M059J (cell line): Measurements from ENCODE around the gene TCN2. TPM values are rescaled to one million over a fixed set of nuclear protein-coding genes. Genes with fewer than 3 reads are reported as not detected.
"Not testable (repeated sequence)": the region's sequence is repeated elsewhere in the genome, so short reads cannot be mapped to it uniquely, and the experiment has no call there.

Experiments
- DNase-seq: peaks from one replicate; pipeline ENCODE4 v3.0.0-alpha.2; 2012; ENCODE audit warnings: low read depth
- total RNA-seq: library from RNA; depleted of rRNA; stranded (reverse); fragments of >200 nt; shearing (Covaris generic); gene quantifications from 2 replicates; pipeline ENCODE4 v1.2.3, GENCODE V29; 2014; rRNA removed

TCN2 gene
- 5.8 and 6.2 TPM in 2 replicates for total RNA-seq

DNA sequence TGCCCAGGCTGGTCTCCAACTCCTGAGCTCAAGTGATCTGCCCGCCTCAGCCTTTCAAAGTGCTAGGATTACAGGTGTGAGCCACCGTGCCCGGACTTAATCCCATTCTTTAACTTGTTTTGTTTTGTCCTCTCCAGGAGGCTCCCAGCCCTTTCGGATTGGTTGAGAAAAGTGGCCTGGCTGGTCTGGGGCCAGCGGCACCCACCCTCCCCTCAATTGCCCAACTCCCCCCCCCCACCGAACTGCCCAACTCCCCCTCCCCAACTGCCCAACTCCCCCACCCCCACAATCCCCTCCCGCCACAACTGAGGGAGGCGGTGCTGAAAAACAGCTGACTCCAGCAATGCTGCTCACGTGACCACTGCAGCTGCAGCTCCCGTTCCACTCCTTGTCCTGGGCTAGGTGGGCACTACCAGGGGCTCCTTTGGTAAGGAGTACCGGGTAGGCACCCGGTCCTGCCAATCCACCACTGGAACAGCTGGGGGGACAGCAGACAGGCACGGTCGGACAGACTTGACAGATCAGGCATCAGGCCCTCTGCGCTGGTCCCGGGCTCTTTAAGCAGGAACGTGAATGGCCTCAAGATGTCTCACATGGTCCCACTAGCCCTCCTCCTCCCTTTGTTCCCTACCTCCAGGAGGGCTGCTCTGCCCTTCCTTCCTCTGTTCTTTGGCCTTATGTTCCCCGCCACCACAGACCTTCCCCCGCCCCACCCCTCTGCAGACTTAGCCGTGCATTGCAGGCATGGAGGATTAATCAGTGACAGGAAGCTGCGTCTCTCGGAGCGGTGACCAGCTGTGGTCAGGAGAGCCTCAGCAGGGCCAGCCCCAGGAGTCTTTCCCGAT lies at the start of gene TCN2:
Gene TCN2 (plus strand): TSS at position 720 of the 845 bp plus-strand sequence. CDS start 158 bp downstream, outside the sequence.
- peak; percentile 81 for DNase-seq

DNA sequence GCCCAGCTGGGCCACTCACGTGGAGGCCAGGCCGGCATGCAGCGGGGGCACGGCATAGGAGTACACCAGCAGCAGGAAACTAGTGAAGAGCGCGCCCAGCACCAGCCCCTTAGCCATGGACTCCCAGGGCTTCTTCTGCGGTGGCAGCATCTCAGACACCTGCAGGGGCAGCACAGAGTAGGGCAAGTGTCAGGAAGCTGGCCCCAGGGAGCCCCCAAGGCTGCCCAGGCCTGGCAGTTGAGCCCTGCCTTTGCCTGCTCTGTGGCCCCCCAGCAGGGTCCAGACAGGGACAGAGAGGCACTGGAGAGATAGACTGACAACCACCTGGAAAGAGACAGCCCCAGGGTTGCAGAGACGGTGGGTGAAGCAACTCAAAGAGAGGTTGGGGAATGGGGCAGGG lies 49.7 kb upstream of the TCN2 start:
- no peak for DNase-seq

DNA sequence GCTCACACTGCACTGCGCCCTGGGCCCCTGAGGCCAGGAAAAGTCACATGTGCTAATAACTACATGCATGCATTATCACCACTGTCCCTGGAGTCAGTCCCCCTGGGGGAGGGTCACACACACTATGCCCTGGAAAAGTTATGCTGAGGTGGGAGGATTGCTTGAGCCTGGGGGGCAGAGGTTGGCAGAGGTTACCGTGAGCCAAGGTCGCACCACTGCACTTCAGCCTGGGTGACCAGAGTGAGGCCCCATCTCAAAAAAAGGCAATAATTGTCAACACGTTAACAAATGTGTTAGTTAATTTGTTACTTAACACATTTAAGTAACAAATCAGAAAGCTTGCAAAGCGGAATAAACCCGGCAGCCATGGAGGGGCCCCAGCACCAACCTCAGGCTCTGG lies 47.1 kb upstream of the TCN2 start:
- DNase-seq = no peak

DNA sequence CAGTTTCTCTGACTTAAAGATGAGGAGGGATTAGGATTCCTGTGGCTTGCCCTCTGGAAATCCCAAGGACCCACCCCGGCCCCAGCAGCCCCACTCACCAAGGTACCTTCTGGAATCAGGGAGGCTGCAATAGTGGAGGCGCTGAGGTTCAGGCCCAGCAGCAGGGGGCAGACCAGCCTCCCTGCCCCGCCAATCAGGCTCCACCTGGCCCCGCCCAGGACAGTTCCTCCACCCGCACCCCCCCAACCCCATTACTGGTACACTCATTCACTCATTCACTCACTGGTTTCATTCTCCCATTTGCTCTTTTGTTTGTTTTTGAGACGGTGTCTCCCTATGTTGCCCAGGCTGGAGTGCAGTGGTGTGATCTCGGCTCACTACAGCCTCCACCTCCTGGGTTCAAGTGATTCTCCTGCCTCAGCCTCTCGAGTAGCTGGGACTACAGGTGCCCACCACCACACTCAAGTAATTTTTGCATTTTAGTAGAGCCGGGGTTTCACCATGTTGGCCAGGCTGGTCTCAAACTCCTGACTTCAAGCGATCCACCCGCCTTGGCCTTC lies 46.3 kb upstream of the TCN2 start:
- not testable (repeated sequence) for DNase-seq

DNA sequence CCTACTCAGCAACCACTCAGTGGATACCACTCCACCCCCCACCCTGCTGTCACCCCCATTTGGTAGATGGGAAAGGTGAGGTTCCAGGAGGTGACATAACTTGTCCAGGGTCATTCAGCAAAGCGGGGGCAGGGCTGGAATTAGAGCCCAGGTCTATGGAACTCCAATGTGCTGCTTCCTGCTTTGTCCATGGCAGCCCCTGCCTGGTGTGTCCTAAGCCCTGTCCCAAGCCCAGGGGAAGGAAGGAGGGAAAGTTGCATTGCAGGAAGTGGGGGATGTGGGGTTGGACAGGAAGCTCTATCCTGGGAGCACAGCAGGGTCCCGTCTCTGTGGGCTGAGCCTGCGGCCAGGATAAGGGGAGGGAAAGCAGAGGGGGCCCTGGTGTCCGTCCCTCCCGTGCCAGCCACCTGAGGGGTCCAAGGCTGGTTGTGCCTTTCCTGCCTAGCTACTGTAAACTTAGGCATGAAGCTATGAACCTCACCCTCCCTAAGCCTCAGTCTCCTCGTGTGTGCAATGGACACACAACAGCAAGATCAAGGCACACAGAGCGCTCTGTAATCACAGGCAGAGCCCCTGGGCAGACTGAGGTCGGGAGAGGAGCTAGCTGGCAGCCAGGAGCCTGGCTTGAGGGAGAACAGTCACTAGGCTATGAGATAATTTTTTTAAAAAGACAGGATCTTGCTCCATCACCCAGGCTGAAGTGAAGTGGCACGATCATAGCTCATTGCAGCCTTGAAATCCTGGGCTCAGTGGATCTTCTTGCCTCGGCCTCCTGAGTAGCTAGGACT lies 45.4 kb upstream of the TCN2 start:
- peak; percentile 32 for DNase-seq

DNA sequence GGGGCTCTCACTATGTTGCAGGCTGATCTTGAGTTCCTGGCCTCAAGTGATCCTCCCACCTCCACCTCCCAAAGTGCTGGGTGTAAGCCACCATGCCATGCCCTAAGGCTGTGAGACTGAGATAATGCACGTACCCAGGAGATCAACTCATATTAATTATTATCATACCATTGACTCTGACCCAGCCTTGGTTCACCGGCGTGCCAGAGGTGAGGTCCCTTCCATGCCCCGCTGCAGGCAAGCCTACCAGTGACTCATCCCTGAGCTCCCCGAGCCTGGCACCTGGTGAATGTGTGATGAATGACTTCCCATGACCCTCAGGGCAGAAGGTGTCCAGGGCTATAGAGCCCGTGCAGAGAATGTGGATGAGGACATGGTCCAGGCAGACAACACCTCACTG lies 44.6 kb upstream of the TCN2 start:
- DNase-seq = peak; percentile 85

DNA sequence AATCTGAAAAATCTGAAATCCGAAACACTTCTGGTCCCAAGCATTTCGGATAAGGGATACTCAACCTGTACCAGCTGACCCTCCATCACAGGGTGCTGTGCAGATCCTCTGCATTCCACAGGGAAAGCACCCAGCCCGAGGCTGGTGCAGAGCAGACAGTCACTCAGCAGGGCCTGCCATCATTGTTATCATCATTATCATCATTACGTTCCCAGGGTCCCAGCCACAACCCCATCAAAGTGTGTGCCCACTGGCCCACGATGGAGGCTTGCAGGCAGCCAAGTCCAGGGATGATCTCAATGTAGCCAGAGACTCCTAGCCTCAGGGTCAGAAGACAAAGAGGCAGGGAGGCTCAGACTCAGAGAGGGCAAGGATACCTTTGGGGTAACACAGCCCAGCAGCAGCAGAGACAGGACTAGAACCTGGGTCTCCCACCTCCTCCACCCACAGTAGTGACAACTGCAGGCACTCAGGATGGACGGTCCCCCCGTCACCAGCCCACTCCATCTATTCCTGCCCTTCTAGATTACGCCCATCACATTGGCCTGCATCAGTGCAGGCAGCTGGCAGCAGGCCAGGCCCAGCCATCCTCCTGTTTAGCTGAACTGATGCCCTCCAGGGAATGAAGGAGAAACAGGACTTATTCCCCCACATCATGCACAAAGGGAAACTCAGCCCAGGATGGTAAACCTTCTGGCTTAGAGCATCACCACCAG lies 42.8 kb upstream of the TCN2 start:
- DNase-seq = no peak

DNA sequence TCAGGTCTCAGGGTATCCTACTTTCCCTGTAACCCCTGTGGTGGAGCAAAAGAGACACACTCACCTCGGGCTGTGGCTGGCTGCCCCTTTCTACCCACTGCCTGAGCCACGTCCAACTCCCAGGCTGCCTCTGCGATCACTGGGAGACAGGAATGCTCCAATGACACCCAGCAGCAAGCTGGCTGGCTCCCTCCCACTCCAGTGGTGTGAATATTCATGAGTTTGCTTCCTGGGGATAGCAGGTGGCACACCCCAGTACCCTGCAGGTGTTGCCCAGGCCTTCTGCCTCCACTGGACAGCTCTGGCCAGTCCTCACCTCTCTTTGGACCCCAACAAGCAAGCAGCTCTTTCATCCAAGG lies 42.2 kb upstream of the TCN2 start:
- no peak for DNase-seq

DNA sequence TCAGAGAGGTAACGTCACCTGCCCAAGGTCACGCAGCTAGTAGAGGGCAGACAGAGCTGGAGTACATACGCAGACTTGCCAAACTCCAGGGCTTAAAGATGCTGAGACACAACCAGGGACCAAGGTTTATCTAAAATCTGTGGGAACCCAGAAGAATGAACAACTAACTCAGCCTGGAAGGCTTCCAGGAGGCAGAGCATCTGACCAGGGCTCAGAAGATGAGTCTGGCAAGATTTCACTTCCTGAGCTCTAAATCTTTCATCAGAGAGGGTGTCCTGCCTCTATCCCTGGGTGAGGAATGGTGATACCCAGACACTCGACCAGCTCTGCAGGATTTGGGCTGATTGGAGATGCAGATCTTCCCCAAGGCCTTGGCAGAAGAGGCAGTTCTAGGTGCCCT lies 41.6 kb upstream of the TCN2 start:
- DNase-seq = peak; percentile 57

DNA sequence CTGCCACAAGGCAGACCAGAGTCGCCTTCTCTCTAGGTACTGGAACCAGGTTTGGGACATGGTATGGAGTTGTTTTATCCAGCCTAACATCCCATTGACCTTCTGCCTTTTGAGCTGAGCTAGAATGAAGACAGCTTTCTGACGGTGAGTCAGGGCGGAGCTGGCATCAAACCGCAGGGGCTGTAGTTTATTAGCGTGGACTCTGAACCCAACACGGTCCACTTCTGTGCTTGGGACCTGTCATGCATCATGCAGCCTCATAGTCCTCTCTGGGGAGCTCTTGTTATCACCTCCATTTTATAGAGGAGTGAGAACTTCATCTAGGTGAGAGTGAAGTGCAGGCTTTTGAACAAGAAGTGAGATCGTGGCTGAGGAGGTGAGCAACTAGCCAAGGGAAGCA lies 40.8 kb upstream of the TCN2 start:
- DNase-seq = peak; percentile 40

DNA sequence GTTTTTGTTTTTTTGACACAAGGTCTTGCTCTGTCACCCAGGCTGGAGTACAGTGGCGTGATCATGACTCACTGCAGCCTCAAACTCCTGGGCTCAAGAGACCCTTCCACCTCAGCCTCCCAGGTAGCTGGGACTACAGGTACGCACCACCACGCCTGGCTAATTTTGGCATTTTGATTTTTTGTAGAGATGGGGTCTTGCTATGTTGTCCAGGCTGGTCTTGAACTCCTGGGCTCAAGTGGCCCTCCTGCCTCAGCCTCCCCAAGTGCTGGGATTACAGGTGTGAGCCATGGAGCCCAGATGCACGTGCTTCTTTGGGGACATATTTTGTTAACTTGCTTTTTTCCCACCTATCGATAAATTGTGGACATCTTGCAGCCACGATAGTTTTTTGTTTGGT lies 39.7 kb upstream of the TCN2 start:
- not testable (repeated sequence) for DNase-seq

DNA sequence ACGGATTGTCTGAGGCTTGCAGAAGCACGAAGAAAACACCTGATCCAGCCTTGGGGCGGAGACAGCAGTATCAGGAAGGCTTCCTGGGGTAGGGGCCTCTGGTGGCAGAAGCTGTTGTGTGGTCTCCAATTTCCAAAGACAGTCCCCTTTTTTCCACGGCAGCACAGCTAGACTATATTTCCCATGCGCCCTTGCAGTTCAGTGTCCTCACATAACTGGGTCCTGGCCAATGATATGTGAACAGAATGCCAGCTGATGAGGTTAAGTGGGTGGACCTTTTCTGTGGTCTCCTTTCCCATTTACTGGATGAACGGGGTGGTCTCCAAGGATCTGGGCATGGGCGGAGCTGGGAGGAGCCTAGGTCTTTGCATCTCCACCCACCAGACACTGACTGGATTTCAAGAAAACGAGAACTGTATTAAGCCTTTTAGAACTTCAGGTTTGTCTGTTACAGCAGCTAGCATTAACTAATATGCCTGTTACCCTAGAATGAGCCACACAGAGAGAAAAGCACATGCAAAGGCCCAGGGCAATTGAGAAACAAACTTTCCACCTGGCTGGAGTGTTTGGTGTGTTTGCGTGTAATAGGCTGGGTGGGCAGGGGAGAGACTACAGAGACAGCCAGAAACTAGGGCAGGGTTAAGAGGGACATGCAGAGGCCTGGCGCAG lies 38.7 kb upstream of the TCN2 start:
- DNase-seq = no peak

DNA sequence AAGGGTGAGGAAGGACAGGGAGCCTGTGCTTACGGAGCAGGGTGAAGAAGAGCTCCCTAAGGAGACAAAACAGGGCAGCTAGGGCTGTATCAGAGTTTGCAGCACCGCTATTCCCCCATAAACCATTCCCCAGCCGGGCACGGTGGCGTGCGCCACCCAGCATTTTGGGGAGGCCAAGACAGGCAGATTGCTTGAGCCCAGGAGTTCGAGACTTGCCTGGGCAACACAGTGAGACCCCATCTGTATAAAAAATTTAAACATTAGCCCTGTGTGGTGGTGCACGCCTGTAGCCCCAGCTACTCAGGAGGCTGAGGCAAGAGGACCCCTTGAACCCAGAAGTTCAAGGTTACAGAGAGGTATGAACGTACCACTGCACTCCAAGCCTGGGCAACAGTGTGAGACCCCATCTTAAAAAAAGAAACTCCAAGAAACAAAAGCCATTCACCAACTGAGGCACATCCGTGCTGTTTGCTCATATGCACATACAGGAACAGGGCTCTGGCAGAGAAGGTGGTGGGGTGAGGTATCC lies 37.2 kb upstream of the TCN2 start:
- no peak for DNase-seq

DNA sequence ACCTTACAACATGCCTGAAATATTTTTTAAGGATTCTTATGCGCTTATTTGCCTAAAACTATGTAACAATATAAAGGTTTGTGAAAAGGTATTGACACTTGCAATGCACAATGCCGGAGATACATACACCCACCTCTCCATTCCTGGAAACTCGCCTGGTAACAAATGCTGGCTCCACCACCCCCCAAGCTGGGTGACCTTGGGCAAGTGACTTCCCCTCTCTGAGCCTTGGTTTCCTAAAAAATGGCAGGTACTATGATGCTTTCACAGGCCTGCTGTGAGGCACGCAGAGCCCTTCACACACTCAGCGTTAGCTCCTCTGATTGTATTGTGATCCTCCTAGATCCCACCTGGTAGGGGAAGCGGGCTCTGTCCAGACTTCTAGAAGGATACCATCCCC lies 34.8 kb upstream of the TCN2 start:
- no peak for DNase-seq

DNA sequence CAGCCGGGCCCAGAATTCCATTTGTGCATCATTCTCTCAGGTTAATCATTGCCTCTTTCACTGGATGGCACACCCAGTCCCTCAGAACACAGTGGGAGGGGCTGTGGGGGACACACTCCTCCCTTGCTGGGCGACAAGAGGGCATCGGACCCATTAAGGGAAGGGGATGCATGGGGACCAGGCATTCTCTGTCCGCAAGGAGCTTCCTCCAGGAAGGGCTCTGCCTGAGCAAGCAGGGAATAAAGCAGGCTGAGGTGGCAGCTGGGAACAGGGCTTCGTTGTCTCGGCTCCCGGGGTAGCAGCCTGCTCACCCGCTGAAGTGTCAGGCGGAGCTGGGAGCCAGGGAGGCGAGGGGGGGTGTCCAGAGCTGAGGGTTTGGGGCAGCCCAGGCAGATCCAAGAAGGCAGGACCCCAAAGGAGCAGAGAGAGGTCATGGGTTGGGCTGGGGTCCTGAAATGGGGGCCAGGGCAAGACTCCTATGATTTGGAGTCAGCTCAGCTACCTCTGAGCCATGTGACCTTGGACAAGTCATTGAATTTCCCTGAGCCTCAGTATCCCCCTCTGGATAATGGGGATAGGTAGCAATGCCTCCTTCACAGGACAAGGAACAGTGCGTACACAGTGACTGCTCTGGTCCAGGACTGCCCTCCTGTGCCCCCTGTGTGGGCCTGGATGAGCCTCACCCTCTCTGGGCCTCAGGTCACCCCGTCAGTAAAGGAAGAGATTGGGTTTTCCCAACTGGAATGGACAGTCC lies 34.0 kb upstream of the TCN2 start:
- DNase-seq = no peak

DNA sequence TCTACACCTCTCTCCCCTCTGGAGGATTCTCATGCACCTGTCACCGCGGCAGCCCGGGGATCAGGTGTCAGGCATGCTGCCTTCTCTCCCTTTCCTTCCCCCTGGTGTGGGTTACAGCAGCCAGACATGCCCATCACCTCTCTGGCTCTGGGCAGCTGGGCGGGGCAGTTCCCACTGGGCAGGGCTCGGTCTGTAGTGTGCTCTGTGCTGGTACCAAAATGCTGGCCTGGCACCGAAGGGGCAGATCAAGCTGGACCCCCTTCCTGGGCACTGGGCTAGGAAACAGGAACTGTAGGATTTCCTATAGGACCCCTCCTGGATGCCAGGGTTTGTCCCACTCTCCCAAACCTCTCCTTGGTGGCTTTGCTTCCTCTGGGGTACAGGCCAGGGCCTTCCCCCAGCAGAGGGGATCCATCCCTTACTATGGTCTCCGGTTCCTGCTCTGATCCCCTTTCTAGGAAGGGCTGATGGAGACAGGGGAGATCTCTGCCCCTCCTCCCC lies 33.3 kb upstream of the TCN2 start:
- no peak for DNase-seq

DNA sequence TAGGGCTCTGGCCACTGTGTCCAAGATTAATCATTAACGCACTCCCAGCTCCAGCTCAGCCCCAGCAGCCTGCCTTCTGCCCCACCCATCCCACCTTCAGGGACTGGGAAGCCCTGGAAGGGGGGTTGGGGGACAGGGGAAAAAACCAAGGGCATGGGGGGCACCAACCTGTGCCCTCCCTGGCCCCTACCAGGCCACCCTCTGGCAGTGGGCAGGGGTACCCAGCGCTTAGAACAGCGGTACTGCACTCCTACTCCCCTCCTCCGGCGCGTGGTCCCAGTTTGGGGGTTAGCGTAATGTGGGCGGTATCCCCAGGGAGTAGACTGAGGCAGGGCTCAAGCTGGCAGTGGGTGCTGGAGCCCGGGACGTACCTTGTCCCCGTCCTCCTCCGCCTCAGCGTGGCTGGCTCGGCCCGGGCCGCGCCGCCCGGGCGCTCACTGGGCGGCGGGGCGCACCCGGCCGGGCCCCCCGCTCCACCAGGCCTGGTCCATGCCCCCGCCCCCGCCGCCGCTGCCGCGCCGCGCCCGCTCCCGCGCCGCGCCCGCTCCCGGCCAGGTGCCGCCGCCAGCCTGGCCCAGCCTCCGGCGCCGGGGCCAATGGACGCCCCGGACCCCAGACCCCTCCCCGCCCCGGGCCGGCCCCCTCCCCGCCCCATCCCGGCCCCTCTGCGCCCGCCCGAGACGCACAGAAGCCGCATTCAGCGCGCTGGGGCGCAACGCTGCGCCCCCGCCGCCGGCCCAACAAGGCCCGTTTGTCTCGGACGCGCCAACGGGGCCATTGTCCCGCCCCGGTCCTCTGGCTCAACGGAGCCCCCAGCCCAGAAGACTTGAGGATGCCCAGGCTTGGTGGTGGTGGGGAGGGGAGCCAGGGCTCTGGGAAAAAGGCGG lies 32.6 kb upstream of the TCN2 start, which contains the start of gene GAL3ST1:
Gene GAL3ST1 (minus strand): TSS at position 571 of the 887 bp plus-strand sequence. CDS start 17,273 bp downstream, outside the sequence.
- DNase-seq = no peak

DNA sequence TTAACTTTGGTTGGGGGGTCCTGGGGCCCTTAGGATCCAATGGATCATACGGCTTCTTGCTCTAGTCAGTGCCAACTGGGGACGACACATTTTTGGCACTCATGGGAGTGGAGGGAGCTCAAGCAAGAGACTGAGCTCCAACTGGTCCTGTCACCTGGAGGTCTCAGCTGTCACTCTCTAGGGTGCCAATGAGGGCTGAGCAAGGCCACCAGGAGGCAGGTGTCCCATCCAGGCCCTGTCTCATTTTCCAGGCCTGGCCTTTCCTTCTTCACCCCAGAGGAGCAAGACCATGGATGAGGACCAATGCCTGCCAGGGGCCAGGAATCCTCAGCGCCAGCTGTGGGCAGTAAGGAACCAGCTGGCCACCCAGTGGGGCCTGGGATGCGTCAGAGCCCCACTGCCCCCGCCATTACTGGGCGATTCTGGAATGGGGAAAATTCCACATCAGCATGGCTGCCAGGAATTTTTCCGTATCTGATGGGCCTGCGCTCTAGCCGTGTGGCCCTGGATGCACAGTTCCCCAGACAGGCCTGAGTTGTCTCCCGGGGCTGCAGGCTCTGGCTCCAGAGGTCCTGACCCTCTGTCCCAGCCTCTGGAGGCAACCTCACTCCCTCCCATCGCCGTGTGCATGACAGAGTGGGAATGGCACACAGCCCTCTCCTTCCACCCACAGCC lies 31.8 kb upstream of the TCN2 start:
- DNase-seq = peak; percentile 22

DNA sequence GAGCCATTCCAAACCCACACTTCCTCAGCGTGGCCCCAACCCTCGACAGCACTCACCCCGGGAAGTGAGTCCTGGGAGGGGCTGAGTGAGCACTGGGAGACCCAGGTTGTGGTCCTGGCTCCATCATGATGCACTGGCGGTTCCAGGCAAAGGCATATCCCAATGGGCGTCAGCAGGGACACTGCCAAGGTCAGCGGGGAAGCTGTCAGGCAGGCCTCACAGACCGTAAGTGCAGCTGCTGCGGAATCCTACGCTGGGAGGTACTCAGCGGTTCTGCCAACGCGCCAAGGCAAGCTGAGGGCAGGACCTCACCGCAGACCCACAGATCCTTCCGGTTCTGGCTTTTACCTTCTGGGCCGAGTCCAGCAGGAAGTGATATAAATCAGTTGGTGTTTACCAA lies 31.1 kb upstream of the TCN2 start:
- DNase-seq = no peak
